ENCODE measurements around the gene RIIAD1.
"Not testable (repeated sequence)": the region's sequence is repeated elsewhere in the genome, so short reads cannot be mapped to it uniquely, and the experiment has no call there.

Gene RIIAD1

GRCh38 chr1:151711044-151711800 lies 10.1 kb upstream of the RIIAD1 start:
- no peak for DNase-seq

GRCh38 chr1:151711951-151712350 lies 9.4 kb upstream of the RIIAD1 start:
- DNase-seq = no peak

GRCh38 chr1:151713044-151713443 lies 8.3 kb upstream of the RIIAD1 start:
- DNase-seq = no peak

- DNase-seq = no peak
These were observed 7.4 kb upstream of the RIIAD1 start for GRCh38 chr1:151713874-151714273.

GRCh38 chr1:151714820-151715725 lies 6.2 kb upstream of the RIIAD1 start:
- no peak for DNase-seq

GRCh38 chr1:151715726-151716404 lies 5.5 kb upstream of the RIIAD1 start:
- peak; percentile 66 for DNase-seq

GRCh38 chr1:151716405-151716762 lies 4.9 kb upstream of the RIIAD1 start:
- no peak for DNase-seq

- DNase-seq = peak; percentile 96
These were observed 4.3 kb upstream of the RIIAD1 start, which contains the start of gene CELF3 for GRCh38 chr1:151716771-151717631. CELF3 (minus strand) TSS chr1:151716803; CDS start chr1:151716020, 783 bp downstream.

- peak; percentile 3 for DNase-seq
These were observed 3.3 kb upstream of the RIIAD1 start for GRCh38 chr1:151718011-151718431.

- DNase-seq = no peak
These were observed 2.7 kb upstream of the RIIAD1 start for GRCh38 chr1:151718666-151719065.

- no peak for DNase-seq
These were observed 1.2 kb upstream of the RIIAD1 start for GRCh38 chr1:151720125-151720524.

- no peak for DNase-seq
These were observed 768 bp upstream of the RIIAD1 start for GRCh38 chr1:151720554-151720953.

GRCh38 chr1:151721788-151722510 lies 627 bp downstream of the RIIAD1 start:
- DNase-seq = no peak

- no peak for DNase-seq
These were observed 2.5 kb downstream of the RIIAD1 start for GRCh38 chr1:151723726-151724370.

GRCh38 chr1:151728151-151729054 lies 7.1 kb downstream of the RIIAD1 start:
- no peak for DNase-seq

- DNase-seq = no peak
These were observed 8.0 kb downstream of the RIIAD1 start for GRCh38 chr1:151729157-151729965.

- DNase-seq = no peak
These were observed 8.6 kb downstream of the RIIAD1 start for GRCh38 chr1:151729966-151730291.

GRCh38 chr1:151733126-151733525 lies 11.8 kb downstream of the RIIAD1 start:
- DNase-seq = no peak

GRCh38 chr1:151733995-151734394 lies 12.7 kb downstream of the RIIAD1 start:
- not testable (repeated sequence) for DNase-seq

All from NCI-H1436 (cell line).